Peyer's patch (tissue), 4 donors: ENCODE results near the gene USP53.

ENCODE experiments used
- CTCF ChIP-seq, 6 experiments: fragments of 450-650 bp in 4 of 6; fragments of 200-600 bp in 2 of 6; sonication (generic) in 1 of 6; IDR thresholded peaks; one replicate each; pipeline ENCODE4 v1.5.1; 2017 to 2019; ENCODE audit warnings: antibody characterized with exemption in 6 of 6, mild to moderate bottlenecking in 3 of 6, moderate library complexity in 1 of 6
- POLR2A ChIP-seq, 2 donors: fragments of 450-650 bp; IDR thresholded peaks; one replicate each; pipeline ENCODE4 v1.5.1; 2017; ENCODE audit warnings: antibody characterized with exemption in 2 of 2, mild to moderate bottlenecking in 2 of 2, moderate library complexity in 2 of 2

GRCh38 chr4:119210775-119211174 is 1.7 kb upstream of the USP53 start:
- TF ChIP-seq POLR2A (IDR thresholded peaks at IDR 0.05) (no peak), CTCF (IDR thresholded peaks at IDR 0.05) (no peak)
